ENCODE measurements around the gene FIGNL2.

Gene FIGNL2

DNA sequence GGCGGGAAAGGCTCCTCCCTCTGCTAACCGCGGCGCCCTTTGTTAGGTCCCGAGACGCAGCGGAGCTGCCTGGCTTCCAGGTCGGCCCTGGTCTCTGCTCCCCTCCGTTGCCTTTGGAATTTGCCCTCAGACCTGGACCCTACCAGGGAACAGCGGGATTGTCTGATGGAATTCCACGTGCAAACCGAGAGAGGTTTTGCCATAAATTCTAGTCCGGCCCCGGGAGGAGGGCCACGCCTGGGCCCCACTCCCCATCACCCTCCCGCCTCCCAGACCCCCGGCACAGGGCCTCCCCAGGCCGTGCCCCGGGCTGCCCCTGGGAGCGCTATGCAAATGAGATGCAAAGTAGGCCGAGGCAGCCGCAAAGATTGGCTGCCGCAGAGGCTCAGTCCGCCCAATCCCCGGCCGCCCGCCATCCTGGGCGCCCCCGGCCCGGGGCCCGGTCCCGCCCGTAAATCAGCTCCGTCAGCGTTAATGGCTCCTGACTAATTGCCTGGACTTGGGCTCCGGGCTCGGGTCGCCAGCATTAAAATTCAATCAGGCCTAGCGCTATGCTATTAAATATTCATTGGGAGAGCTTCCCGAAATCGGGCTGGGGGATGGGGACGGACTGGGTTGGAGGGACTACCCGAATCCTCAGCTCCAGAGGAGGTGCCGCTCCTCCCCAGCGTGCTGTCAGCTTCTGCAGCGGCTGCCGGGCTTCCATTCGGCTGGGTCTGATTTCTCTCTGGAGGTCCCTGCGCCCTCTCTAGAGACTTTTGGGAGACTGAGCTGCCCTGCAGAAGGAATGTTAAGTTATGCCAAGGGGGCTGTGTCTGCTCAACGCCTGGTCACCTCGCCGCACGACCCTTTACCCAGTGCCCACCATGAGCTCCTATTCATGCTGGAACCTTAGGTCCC is 15.7 kb upstream of the FIGNL2 start:
- TF ChIP-seq CTCF (conservative IDR thresholded peaks at IDR 0.05) (no peak), ZFX (IDR thresholded peaks at IDR 0.05) (no peak)
- no peak overlapping the region for H3K27ac ChIP-seq

- H3K27ac ChIP-seq: no peak overlapping the region
- TF ChIP-seq ZFX (IDR thresholded peaks at IDR 0.05) (no peak), CTCF (conservative IDR thresholded peaks at IDR 0.05) (no peak)
Observed at GRCh38 chr12:51863363-51863932, 14.9 kb upstream of the FIGNL2 start.

- no peak for TF ChIP-seq CTCF (conservative IDR thresholded peaks at IDR 0.05)
- TF ChIP-seq ZFX (IDR thresholded peaks at IDR 0.05): no peak
- no peak overlapping the region for H3K27ac ChIP-seq
Observed at GRCh38 chr12:51862947-51863346, 14.4 kb upstream of the FIGNL2 start.

- TF ChIP-seq CTCF (conservative IDR thresholded peaks at IDR 0.05) (no peak), ZFX (IDR thresholded peaks at IDR 0.05) (no peak)
Observed at GRCh38 chr12:51860986-51861385, 12.5 kb upstream of the FIGNL2 start.

GRCh38 chr12:51855586-51856428 is 7.3 kb upstream of the FIGNL2 start:
- H3K27ac ChIP-seq: no peak overlapping the region
- TF ChIP-seq CTCF (conservative IDR thresholded peaks at IDR 0.05): no peak
- no peak for TF ChIP-seq ZFX (IDR thresholded peaks at IDR 0.05)

More at GRCh38 chr12:51860986-51861385, 12.5 kb upstream of the FIGNL2 start:
- no peak overlapping the region for H3K27ac ChIP-seq

- H3K27ac ChIP-seq: no peak overlapping the region
Observed at GRCh38 chr12:51852404-51853137, 4.1 kb upstream of the FIGNL2 start.

More at GRCh38 chr12:51852404-51853137, 4.1 kb upstream of the FIGNL2 start:
- TF ChIP-seq CTCF (conservative IDR thresholded peaks at IDR 0.05): no peak
- no peak for TF ChIP-seq ZFX (IDR thresholded peaks at IDR 0.05)
